Measurements from ENCODE around the gene CNOT4.
A peak's percentile ranks its signal among the peaks of the same experiment; 100 is the strongest.
"Not testable (repeated sequence)": the region's sequence is repeated elsewhere in the genome, so short reads cannot be mapped to it uniquely, and the experiment has no call there.

The CNOT4 gene

DNA sequence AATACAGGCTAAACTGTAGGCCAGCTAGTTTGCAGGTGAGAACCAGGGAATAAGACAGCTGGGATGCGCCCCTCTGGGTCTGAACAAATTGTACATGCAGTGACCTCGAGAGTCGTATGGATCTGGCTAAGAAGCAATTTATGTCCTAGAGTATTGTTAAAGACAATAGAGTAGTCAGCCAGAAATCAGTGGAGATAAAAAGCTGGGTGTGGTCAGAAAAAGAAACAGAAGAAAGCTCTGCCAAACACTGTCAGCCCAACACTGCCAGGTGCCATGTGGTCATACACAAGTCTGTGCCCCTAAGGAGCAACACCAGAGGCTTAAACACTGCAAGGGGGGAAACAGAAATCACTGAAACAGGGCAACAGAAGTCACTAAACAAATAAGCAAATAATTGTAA, 62.2 kb downstream of the CNOT4 start:
- DNase-seq: peak; percentile 60

- DNase-seq: no peak
These were observed 64.2 kb downstream of the CNOT4 start for GRCh38 chr7:135445690-135446089.

DNA sequence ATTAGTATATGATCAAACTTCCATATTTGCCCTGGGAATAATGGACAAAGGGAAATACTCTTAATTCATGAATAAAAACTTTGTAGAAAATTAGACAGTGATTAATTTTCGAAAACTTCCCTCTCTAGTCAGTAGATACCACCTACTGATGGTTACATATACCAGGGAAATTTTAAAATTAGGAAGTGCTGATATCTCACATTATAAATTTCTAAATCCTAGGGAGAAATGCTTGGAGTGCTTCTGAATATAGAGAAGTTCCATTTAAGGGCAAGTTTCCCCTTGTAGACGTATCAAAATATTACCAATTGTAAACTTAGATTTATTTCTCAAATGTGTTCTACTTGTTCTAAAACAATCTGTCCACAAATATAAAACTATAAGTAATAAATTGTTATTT, 64.6 kb downstream of the CNOT4 start:
- not testable (repeated sequence) for DNase-seq

DNA sequence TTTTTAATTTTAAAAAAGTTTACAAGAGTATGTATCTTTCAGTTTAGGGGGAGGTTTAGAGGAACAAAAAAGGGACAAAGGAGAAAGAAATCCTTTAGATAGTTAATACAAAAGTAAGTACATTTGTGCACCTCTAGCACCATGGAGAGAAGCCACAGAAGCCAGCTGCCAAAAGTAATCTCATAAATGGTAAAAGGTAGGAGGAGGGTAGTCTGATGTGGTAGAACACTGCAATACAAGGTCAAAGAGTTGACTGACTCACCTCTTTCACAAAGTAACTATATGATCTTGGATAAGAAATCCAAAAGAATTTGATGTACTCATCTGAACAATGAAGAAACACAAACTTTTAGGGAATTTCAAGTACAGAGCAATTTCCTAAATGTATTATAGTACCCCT, 68.1 kb downstream of the CNOT4 start:
- DNase-seq: peak; percentile 21

GRCh38 chr7:135434047-135434446, 75.9 kb downstream of the CNOT4 start:
- DNase-seq: no peak

DNA sequence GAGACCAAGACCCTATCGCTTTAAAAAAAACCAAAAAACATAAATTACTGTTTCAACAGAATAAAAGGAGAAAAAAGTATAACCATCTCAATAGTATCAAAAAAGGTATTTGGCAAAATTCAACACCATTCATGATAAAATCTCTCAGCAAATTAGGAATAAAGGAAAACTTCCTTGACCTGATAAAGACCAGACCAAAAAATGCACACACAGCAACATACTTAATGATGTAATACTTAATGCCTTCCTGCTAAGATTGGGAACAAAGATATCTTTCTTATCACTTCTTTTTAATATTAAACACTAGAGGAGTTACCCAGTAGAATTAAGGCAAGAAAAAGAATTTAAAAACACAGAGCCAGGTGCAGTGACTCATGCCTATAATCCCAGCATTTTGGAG, 79.3 kb downstream of the CNOT4 start:
- peak; percentile 11 for DNase-seq

- no peak for DNase-seq
These were observed 81.0 kb downstream of the CNOT4 start for GRCh38 chr7:135428879-135429278.

GRCh38 chr7:135428011-135428410, 81.9 kb downstream of the CNOT4 start:
- DNase-seq: no peak

DNA sequence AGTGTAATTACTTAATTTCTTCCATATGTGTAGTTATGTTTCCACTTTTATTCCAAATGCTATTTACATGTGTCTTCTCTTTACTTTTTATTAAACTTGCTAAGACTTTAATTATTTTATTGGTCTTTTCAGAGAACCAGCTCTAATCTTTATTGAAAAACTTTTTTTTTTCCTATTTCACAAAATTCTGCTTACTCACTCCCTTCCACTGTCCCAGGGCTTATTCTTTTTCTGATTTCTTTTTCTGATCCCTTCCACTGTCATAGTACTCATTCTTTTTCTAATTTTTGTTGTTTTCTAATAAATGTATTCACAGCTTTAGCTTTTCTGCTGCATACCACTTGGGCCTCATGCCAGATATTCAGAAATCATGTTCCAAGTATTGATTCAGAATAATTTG, 82.7 kb downstream of the CNOT4 start:
- no peak for DNase-seq

DNA sequence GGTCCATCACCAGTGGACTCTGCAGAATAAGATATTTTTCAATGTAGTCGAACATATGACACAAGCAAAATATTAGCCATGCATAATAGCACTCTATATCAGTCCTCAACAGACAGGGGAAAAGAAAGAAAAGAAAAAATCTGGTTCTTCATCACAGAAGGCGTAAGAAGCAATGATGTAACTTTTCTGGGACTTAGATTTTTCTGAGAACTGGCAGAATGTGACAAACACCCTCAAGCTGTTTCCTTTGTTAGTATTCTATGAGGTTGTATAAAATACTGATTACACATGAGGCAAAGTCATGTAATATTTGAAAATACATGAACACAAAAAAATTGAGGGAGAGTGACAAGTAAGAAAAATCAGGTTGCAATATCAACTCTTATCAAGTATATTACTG, 84.9 kb downstream of the CNOT4 start:
- DNase-seq: peak; percentile 8

GRCh38 chr7:135420786-135421185, 89.1 kb downstream of the CNOT4 start:
- DNase-seq: no peak

GRCh38 chr7:135416431-135416830, 93.5 kb downstream of the CNOT4 start:
- no peak for DNase-seq

GRCh38 chr7:135414850-135415439, 95.0 kb downstream of the CNOT4 start:
- peak; percentile 86 for DNase-seq

DNA sequence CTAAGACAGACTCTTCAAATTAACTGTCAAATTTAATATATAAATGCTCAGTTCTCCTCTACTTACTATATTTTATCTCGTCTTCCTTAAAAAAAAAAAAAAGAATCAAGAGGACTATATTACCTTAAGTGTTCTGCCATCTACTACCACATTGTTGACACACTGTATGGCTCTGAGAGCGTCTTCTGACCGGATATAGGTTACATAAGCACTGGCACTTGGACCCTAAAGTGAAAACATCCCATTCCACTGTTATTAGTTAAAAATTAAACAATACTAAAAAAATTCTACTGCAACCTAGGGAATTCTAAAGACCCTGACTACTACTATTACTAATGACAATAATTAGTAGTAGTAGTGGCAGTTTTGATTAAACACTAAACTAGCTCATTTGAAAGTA, 95.7 kb downstream of the CNOT4 start:
- no peak for DNase-seq

GRCh38 chr7:135411098-135411497, 98.8 kb downstream of the CNOT4 start:
- no peak for DNase-seq

DNA sequence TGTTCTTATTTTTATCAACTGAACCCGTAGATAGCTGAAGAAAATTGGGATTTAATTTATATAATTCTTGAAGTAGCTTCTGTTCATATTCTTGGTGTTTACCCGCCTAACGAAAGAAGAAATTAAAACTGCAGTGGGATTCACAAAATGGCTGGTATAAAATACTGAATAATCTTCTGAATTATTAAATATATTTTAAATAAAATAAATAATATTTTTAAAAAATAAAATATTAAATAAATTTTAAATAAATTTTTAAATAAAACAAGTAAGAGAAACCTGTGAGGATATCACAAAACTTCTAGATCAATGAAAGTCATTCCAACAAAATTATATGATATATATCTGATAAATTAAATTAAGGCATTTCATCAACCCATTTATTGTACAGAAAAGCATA, 99.4 kb downstream of the CNOT4 start:
- no peak for DNase-seq

GRCh38 chr7:135409845-135410542, 99.9 kb downstream of the CNOT4 start:
- peak; percentile 42 for DNase-seq

- no peak for DNase-seq
These were observed 102.0 kb downstream of the CNOT4 start for GRCh38 chr7:135407884-135408283.

DNA sequence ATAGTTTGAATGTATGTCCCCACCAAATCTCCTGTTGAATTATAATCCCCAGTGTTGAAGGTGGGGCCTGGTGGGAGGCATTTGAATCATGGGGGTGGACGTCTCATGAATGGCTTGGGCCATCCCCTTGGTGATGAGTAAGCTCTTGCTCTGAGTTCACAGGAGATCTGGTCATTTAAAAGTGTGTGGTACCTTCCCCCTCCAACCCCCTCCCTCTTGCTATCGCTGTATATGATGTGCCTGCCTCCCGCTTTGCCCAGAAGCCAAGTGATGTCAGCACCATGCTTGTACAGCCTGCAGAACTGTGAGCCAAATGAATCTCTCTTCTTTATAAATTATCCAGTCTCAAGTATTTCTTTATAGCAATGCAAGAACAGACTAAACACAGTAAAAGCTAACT, 103.0 kb downstream of the CNOT4 start:
- DNase-seq: no peak

DNA sequence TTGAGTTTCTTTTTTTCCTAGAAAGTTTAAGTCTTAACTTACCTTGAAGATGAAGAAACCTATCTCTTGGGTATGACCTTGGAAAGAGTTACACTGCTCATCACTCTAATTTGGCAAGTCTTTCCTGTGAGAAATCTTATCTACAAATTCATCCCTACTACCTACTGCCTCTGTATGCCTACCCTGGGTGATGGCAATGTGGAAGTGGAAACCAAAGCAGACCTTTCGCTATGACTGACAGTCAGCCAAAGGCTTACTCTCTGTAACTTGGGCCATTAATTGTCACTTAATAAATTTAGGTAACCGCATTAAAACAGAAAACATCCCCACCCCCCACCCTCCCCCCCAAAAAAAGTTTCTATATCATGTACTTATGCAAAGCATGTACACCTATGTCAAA, 103.9 kb downstream of the CNOT4 start:
- no peak for DNase-seq

DNA sequence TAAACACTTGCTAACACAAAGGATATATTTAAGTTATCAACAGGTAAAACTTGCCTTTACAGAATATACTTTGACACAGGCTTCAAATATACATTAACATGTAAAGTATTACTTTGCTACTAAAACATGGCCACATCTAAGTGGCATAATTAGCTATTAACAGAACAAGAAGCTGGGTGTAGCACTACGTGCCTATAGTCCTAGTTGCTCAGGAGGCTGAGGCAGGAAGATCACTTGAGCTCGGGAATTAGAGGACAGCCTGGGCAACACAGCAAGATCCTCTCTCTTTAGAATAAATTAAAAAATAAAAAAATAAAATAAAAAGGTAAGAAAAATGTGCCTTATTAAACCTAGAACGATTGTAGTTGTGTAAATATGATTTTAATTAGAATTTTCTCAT, 106.6 kb downstream of the CNOT4 start:
- DNase-seq: no peak

DNA sequence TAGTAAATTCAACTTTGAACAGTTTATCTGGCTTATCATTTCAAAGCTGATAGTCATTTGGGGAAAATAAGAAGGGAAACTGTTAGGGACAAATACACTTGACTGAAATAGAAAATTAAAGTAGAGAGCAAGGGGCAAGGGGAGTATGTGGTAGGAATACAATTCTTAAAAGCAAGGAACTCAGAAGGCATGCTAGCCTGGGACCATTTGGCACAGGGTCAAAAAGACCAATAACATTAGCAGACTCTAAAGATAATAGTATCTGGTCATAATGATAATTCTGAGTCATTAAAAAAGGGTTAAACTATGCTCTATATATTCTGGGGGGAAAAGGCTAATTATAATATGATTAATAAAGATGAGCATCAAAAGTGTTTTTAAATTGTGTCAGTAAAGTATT, 112.2 kb downstream of the CNOT4 start:
- DNase-seq: peak; percentile 47

- no peak for DNase-seq
These were observed 117.2 kb downstream of the CNOT4 start for GRCh38 chr7:135392701-135393100.

DNA sequence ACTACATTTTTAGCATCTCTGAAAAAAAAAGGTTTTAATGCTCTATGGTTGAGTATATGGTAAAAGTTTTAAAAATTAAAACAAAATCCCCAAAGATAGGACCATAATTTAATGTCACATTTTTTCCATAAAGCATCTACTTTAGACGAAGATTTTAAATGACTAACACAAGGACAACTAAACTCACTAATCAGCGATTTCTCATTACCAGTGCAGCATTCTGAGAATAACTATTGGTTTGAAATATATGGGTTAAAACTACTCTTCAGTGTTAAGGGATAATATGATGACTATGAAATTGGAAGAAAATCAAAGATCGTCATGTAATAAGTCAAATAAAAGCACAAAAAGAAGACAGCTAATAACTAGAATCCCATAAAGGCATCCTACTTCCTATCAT, 118.4 kb downstream of the CNOT4 start:
- DNase-seq: no peak

GRCh38 chr7:135390829-135391228, 119.1 kb downstream of the CNOT4 start:
- DNase-seq: no peak

All from hematopoietic multipotent progenitor cell treated with erythropoietin and hydrocortisone succinate and interleukin-3 and kit ligand, for 6 days (in vitro differentiated cells).